Pulmonary artery endothelial cell (primary cell): ENCODE results near the gene HLCS. TPM values are rescaled to one million over a fixed set of nuclear protein-coding genes. Genes with fewer than 3 reads are reported as not detected.

Experiments
- DNase-seq: peaks from one replicate; pipeline ENCODE4 v3.0.0-alpha.2; 2011; ENCODE audit warnings: low read depth, low spot score
- total RNA-seq: library from RNA; depleted of rRNA; stranded (reverse); fragments of >200 nt; gene quantifications from 2 replicates; pipeline ENCODE4 v1.2.3, GENCODE V29; 2014

Gene HLCS
- total RNA-seq, 1 donor from 2014 or later = 15.6 TPM

DNA sequence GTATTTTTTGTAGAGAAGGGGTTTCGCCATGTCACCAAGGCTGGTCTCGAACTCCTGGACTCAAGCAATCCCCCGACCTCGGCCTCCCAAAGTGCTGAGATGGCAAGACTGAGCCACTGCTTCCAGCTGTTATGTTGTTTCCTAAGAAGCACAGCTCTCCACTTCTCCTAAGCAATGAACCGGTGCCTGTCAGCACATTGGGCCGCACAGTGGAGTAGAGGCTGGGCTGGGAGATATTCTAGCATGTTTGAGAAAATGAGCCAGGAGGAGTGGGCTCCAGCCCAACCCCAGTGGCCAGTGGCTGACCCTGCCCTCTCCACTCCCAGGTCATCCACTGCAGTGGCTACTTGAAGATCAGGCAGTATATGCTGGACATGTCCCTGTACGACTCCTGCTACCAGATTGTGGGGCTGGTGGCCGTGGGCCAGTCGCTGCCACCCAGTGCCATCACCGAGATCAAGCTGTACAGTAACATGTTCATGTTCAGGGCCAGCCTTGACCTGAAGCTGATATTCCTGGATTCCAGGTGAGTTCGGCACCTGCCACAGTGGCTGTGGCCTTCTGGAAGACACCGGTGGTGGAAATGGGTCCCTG lies 240.6 kb downstream of the HLCS start:
- no peak for DNase-seq

DNA sequence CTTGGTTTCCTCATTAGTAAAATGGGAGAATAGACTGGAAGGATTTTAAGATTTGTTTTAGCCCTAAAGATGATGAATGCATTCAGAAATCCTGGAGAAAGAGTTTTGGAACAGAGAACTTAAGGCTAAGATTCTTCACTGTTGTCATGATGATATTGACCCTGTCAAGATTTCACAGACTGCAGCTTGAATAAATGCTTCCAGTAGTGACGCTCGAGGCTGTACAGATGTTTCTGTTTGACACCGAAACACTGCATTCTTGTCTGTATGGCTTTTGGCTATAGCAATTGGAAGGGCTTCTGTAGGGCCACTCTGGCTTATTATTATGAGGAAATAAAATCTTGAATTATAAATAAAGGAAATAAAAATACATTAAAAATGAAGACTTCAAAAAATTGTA lies 241.8 kb downstream of the HLCS start:
- DNase-seq = no peak

DNA sequence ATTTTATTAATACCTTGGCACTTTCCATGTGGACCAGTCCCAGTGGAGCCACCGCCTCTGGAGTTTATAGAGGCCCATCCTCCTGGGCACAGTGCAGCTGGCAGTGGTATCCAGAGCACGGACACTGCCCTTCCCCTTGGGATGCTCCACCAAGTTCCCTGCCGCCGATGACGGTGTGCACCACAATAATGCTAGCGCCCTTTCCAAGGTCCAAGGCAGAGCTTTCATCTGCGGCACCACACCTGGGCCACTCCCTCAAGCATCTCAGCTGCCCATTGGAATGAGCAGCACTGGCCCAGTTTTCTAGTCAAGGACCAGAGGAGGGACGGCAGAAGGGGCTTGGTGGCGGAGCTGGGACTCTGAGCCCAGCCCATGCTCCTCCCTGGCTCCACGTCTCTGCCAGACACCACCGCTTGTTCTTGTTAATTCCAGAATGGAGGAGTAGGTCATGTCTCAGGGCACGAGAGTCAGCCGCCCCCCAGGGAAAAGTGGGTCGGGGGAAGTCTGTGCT lies 243.0 kb downstream of the HLCS start:
- DNase-seq = no peak

- no peak for DNase-seq
Observed at GRCh38 chr21:36722370-36723368, 243.8 kb downstream of the HLCS start.

DNA sequence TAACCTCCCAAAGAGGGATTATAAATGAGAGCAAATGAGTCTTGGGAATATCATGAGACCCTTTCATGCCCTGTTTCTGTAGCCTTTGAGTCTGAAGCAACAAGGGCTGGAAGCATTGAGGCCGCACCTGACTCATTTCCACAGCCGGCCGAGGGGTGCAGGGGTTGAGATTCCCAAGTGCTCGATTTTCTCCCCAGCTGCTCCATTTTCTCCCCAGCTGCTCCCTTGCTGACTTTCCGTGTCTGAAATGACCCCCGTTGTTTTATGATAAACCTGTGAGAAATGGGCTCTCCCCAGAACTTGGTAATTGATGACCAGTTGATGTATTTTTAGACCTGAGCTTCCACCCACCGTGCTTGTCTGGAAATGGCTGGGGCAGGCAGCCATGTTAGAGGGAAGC lies 244.7 kb downstream of the HLCS start:
- no peak for DNase-seq

GRCh38 chr21:36719614-36720013 lies 246.9 kb downstream of the HLCS start:
- DNase-seq = no peak

- DNase-seq = no peak
Observed at GRCh38 chr21:36718951-36719501, 247.4 kb downstream of the HLCS start.

DNA sequence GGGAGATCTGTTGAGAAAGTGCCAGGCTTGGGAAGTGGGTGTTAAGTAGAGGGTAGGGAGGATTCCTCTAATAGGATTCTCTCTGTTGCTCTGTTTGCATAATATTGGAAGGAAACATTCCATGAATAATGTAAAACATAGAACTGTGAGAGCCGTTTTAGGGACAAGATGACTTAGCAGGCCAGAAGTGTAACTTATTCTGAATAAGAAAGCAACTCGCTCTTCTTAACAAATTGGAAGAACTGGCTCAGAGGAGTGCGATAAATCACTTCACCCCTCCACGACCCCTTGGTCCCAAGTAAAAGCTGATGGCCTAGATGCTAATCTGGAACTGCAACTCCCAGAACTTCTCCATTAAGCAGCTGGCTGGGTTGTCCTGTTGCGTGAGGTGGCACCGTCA lies 248.5 kb downstream of the HLCS start:
- no peak for DNase-seq

GRCh38 chr21:36716836-36717235 lies 249.6 kb downstream of the HLCS start:
- no peak for DNase-seq

- DNase-seq = no peak
Observed at GRCh38 chr21:36716387-36716786, 250.1 kb downstream of the HLCS start.

- no peak for DNase-seq
Observed at GRCh38 chr21:36713746-36714145, 252.7 kb downstream of the HLCS start.

DNA sequence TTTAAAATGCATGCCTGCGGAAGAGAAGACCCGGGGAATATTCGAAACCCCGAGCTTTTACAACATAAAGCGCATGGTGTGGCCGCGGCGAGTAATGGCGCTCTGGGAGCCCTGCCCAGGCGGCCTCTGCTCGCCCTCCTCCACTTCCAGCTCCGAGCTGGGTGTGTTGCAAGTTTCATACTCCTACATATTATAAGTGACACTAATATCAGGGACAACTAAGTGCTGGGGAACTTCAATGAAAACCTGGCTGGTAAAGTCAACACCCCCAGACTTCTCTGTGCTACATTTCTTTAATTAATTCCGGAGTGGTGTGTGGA lies 255.8 kb downstream of the HLCS start:
- DNase-seq = no peak

DNA sequence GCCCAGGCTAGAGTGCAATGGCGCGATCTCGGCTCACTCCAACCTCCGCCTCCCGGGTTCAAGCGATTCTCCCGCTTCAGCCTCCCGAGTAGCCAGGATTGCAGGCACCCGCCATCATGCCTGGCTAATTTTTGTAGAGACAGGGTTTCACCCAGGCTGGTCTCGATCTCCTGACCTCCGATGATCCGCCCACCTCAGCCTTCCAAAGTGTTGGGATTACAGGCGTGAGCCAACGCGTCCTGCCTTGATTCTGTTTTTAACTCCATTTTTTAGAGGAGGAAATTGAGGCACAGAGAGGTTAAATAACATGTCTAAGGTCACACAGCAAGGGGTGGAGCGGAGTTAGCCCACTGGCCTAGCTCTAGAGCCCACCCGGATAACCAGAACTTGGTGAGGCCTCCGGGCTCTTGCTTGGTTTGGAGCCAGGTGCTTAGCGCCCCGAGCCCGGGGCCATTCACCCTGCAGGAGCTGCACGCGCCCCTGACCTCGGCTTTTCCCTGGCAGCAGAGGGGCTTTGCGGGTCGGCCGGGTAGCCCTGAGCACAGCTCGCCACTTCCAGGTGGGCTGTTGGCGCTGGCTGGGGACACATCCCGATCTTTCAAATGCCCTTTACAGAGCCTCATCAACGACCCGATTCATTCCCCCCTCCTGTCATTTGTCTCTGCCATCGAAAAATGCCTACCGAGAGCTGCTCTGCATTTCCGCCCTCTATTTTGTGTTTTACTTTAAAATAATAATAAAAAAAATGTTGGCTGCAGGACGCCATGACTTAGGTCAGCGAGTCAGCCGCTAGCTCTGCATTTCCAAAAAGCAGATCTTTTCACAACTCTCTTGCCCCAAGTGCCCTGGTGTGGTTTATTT lies 256.4 kb downstream of the HLCS start:
- no peak for DNase-seq

DNA sequence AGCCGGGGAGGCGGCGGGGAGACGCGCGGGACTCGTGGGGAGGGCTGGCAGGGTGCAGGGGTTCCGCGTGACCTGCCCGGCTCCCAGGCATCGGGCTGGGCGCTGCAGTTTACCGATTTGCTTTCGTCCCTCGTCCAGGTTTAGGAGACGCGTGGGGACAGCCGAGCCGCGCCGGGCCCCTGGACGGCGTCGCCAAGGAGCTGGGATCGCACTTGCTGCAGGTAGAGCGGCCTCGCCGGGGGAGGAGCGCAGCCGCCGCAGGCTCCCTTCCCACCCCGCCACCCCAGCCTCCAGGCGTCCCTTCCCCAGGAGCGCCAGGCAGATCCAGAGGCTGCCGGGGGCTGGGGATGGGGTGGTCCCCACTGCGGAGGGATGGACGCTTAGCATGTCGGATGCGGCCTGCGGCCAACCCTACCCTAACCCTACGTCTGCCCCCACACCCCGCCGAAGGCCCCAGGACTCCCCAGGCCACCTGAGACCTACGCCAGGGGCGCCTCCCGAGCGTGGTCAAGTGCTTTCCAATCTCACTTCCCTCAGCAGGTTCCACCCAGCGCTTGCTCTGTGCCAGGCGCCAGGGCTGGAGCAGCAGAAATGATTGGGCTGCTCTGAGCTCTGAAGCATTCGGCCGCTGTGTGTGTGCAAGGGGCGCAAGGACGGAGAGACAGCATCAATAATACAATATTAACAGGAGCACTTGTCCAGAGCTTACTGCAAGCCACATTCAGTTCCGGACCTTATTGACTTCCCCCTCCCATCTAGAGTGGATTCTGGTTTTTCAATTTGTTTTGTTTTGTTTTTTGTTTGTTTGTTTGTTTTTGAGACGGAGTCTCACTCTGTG lies 257.2 kb downstream of the HLCS start:
- DNase-seq = no peak

- DNase-seq = no peak
Observed at GRCh38 chr21:36708286-36709029, 258.0 kb downstream of the HLCS start.

DNA sequence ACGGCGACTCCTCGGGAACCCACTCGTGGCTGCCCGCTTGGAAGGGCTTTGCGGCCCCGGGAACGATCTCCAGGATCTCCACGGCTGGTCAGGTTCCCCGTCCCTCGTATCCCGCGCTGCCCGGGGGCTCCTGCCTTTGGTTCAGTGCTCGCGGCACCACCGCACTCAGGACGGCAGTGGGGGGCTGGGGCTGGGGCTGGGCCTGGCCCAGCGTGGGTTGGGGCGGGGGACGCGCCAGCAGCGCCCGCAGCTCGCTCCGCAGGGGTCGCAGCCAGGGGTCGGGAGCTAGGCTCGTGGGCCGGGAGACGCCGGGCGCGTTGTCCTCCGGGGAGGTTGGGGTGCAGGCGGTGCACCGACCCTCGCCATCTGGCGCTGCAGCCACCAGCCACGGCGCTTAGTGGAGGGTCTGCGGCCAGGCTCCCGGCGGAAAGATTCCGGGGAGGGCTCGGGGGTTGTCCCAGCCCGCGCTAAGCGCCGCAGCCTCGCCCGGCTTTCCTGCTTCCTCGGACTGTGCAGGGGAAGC lies 258.6 kb downstream of the HLCS start:
- DNase-seq = no peak

DNA sequence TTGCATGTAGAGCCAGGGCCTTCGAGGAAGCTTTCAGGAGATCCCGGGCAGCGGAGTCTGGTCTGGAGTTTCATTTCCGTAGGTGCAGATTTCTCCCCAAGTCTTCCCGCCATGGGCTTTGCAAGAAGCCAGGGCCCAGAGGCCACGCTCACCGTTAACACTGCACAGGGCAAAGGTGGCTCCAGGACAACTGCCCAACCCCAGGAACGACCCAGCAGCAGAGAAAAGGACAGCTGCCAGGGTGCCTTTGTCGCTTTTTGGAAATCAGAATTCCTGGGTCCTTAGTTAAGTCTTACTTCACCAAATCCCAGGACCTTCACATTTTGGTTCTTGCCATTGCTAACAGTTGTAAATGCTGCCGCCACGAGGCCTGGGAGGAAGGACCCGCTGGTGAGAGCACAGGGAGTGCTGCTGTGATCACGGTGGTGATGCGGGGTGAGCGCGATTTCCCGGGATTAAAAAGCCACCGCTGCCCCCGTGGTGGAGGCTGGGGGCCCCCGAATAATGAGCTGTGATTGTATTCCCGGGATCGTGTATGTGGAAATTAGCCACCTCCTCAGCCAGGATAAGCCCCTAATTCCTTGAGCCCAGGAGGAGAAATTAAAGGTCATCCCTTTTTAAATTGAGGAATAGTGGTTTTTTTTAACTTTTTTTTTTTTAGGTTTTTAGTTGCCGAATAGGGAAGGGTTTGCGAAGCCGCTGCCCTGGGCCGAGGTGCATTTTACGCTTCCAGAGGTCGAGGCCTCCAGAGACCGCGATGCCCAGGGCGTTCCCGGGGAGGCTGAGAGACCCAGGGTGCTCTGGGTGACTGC lies 259.3 kb downstream of the HLCS start:
- DNase-seq = no peak

GRCh38 chr21:36706482-36706852 lies 260.0 kb downstream of the HLCS start:
- no peak for DNase-seq
